ENCODE results near the gene GFRA1. TPM values are rescaled to one million over a fixed set of nuclear protein-coding genes. Genes with fewer than 3 reads are reported as not detected.

GFRA1 gene
- polyA plus RNA-seq, 1 experiment, result 6.8 TPM

DNA sequence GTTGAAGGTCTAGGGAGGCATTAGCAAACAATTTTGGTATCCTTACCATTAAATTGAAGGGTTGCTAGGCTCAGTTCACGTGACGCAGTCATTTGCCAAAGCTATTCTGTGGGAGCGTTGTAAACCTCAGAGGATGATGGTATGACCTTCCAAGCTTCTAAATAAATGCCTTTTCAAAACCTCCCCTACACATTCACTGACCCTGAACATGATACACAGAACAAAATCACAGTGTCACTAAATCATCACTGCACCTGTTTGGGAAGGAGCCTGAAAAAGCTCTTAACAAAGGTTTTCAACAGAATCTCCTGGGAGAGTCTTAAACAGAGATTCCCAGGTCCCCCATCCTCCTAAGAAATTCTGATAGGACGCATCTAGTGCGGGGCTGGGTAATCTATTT lies 38.0 kb upstream of the GFRA1 start:
- TF ChIP-seq, protein P1, sequence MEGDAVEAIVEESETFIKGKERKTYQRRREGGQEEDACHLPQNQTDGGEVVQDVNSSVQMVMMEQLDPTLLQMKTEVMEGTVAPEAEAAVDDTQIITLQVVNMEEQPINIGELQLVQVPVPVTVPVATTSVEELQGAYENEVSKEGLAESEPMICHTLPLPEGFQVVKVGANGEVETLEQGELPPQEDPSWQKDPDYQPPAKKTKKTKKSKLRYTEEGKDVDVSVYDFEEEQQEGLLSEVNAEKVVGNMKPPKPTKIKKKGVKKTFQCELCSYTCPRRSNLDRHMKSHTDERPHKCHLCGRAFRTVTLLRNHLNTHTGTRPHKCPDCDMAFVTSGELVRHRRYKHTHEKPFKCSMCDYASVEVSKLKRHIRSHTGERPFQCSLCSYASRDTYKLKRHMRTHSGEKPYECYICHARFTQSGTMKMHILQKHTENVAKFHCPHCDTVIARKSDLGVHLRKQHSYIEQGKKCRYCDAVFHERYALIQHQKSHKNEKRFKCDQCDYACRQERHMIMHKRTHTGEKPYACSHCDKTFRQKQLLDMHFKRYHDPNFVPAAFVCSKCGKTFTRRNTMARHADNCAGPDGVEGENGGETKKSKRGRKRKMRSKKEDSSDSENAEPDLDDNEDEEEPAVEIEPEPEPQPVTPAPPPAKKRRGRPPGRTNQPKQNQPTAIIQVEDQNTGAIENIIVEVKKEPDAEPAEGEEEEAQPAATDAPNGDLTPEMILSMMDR (IDR thresholded peaks at IDR 0.05; ENCODE audit: low read depth, low read length), result no peak
- Histone ChIP-seq H3K27ac (ENCODE audit: low read depth, low read length) (no peak overlapping the region), H3K9me3 (ENCODE audit: control insufficient read depth, insufficient read depth, low read length) (no peaks in the 10 kb centered on the region), H3K27me3 (ENCODE audit: control insufficient read depth, insufficient read depth, low read length) (no peaks in the 10 kb centered on the region), H3K4me3 (ENCODE audit: low read depth, low read length) (no peak overlapping the region)
- POLR2A ChIA-PET, result no interaction called here
- no peak for DNase-seq (ENCODE audit: low read depth, low spot score)
- CTCF ChIA-PET, result interaction anchor here (1.2 kb wide), 1 partner anchor 23 kb away, joined by 3 read pairs; no protein-coding TSS in a partner anchor

GRCh38 chr10:116307455-116307854 lies 34.4 kb upstream of the GFRA1 start:
- ChIA-PET POLR2A (no interaction called here), CTCF (no interaction called here)
- Histone ChIP-seq H3K9me3 (ENCODE audit: control insufficient read depth, insufficient read depth, low read length) (no peaks in the 10 kb centered on the region), H3K27me3 (ENCODE audit: control insufficient read depth, insufficient read depth, low read length) (no peaks in the 10 kb centered on the region), H3K4me3 (ENCODE audit: low read depth, low read length) (no peak overlapping the region), H3K27ac (ENCODE audit: low read depth, low read length) (no peak overlapping the region)
- no peak for DNase-seq (ENCODE audit: low read depth, low spot score)
- TF ChIP-seq, protein P1 (IDR thresholded peaks at IDR 0.05; ENCODE audit: low read depth, low read length), result no peak

GRCh38 chr10:116306847-116307246 lies 33.8 kb upstream of the GFRA1 start:
- DNase-seq (ENCODE audit: low read depth, low spot score), result no peak
- Histone ChIP-seq H3K9me3 (ENCODE audit: control insufficient read depth, insufficient read depth, low read length) (no peaks in the 10 kb centered on the region), H3K27me3 (ENCODE audit: control insufficient read depth, insufficient read depth, low read length) (no peaks in the 10 kb centered on the region), H3K4me3 (ENCODE audit: low read depth, low read length) (no peak overlapping the region), H3K27ac (ENCODE audit: low read depth, low read length) (no peak overlapping the region)
- POLR2A ChIA-PET, result no interaction called here
- TF ChIP-seq, protein P1 (IDR thresholded peaks at IDR 0.05; ENCODE audit: low read depth, low read length), result no peak
- CTCF ChIA-PET, result no interaction called here

DNA sequence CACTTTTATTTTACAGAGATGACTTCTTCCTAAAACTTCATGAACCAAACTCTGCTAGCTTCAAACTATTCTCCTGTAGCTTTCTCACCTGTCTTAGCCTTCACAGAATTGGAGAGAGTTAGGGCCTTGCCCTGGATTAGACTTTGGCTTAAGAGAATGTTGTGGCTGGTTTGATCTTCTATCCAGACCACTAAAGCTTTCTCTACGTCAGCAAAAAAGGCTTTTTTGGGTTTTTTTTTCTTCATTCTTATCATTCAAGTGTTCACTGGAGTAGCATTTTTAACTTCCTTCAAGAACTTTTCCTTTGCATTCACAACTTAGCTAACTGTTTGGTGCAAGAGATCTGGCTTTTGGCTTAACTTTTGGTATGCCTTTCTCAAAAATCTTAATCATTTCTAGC lies 31.9 kb upstream of the GFRA1 start:
- POLR2A ChIA-PET, result no interaction called here
- TF ChIP-seq, protein P1 (IDR thresholded peaks at IDR 0.05; ENCODE audit: low read depth, low read length), result no peak
- CTCF ChIA-PET, result interaction anchor here (1.2 kb wide), 1 partner anchor 17 kb away, joined by 4 read pairs; no protein-coding TSS in a partner anchor

GRCh38 chr10:116300542-116300941 lies 27.5 kb upstream of the GFRA1 start:
- DNase-seq (ENCODE audit: low read depth, low spot score), result no peak
- ChIA-PET CTCF (interaction anchor here (0.5 kb wide), 1 partner anchor 646 kb away, joined by 3 read pairs; no protein-coding TSS in a partner anchor), POLR2A (no interaction called here)
- Histone ChIP-seq H3K27ac (ENCODE audit: low read depth, low read length) (no peak overlapping the region), H3K9me3 (ENCODE audit: control insufficient read depth, insufficient read depth, low read length) (no peaks in the 10 kb centered on the region), H3K27me3 (ENCODE audit: control insufficient read depth, insufficient read depth, low read length) (no peaks in the 10 kb centered on the region), H3K4me3 (ENCODE audit: low read depth, low read length) (no peak overlapping the region)
- TF ChIP-seq, protein P1 (IDR thresholded peaks at IDR 0.05; ENCODE audit: low read depth, low read length), result no peak

More for the DNA sequence above, 31.9 kb upstream of the GFRA1 start:
- H3K9me3 ChIP-seq (ENCODE audit: control insufficient read depth, insufficient read depth, low read length), result no peaks in the 10 kb centered on the region
- no peak for DNase-seq (ENCODE audit: low read depth, low spot score)
- no peak overlapping the region for H3K27ac ChIP-seq (ENCODE audit: low read depth, low read length)
- no peaks in the 10 kb centered on the region for H3K27me3 ChIP-seq (ENCODE audit: control insufficient read depth, insufficient read depth, low read length)
- H3K4me3 ChIP-seq (ENCODE audit: low read depth, low read length), result no peak overlapping the region
